GM23338 (cell line): ENCODE data around the gene CACHD1. TPM values are rescaled to one million over a fixed set of nuclear protein-coding genes. Genes with fewer than 3 reads are reported as not detected.

Experiments
- ATAC-seq: fragments of 200-7000 bp; cut with Tn5 transposase; 3 replicates; pipeline ENCODE4 v1.9.1; 2020
- DNase-seq: peaks from one replicate; pipeline ENCODE4 v3.0.0-alpha.2; 2015; ENCODE audit warnings: low spot score
- H2AFZ ChIP-seq: fragments of 200-600 bp; sonication (generic); 2 replicates; pipeline ENCODE4 v1.8.0; 2016; ENCODE audit warnings: antibody characterized with exemption, mild to moderate bottlenecking, moderate library complexity
- H3F3A ChIP-seq: fragments of 200-600 bp; sonication (generic); replicated peaks from 2 replicates; pipeline ENCODE4 v1.8.0; 2017; ENCODE audit warnings: antibody characterized with exemption, mixed run types, low read depth
- H3K27ac ChIP-seq: fragments of 200-600 bp; sonication (generic); 2 replicates; pipeline ENCODE4 v1.6.1; 2016; ENCODE audit warnings: low read depth
- H3K27me3 ChIP-seq: fragments of 200-600 bp; sonication (generic); 2 replicates; pipeline ENCODE4 v1.8.0; 2016; ENCODE audit warnings: mild to moderate bottlenecking, mixed run types, moderate library complexity; ENCODE audit not compliant: insufficient read depth
- H3K36me3 ChIP-seq: fragments of 200-600 bp; sonication (generic); 2 replicates; pipeline ENCODE4 v1.8.0; 2016; ENCODE audit warnings: mild to moderate bottlenecking; ENCODE audit not compliant: insufficient read depth
- H3K4me1 ChIP-seq: fragments of 200-600 bp; sonication (generic); 2 replicates; pipeline ENCODE4 v1.8.0; 2016; ENCODE audit warnings: mild to moderate bottlenecking, moderate library complexity; ENCODE audit not compliant: insufficient read depth
- H3K4me2 ChIP-seq: fragments of 200-600 bp; sonication (generic); 2 replicates; pipeline ENCODE4 v1.7.1; 2017; ENCODE audit warnings: mixed run types
- H3K4me3 ChIP-seq: fragments of 200-600 bp; sonication (generic); 2 replicates; pipeline ENCODE4 v1.6.1; 2016; ENCODE audit warnings: mixed run types
- H3K79me2 ChIP-seq: fragments of 200-600 bp; sonication (generic); replicated peaks from 2 replicates; pipeline ENCODE4 v1.8.0; 2017; ENCODE audit warnings: mild to moderate bottlenecking; ENCODE audit not compliant: insufficient read depth
- H3K9me2 ChIP-seq: fragments of 200-600 bp; sonication (generic); 2 replicates; pipeline ENCODE4 v1.8.0; 2017; ENCODE audit not compliant: insufficient read depth
- H4K20me1 ChIP-seq: fragments of 200-600 bp; sonication (generic); replicated peaks from 2 replicates; pipeline ENCODE4 v1.8.0; 2017; ENCODE audit warnings: mild to moderate bottlenecking; ENCODE audit not compliant: insufficient read depth
- H3K27ac Mint-ChIP-seq: 2 replicates; pipeline ENCODE4 v1.8.0; 2020; ENCODE audit warnings: inconsistent platforms, mild to moderate bottlenecking, moderate library complexity, mixed read lengths
- H3K27me3 Mint-ChIP-seq: 3 replicates; pipeline ENCODE4 v1.8.0; 2022; ENCODE audit warnings: low read depth, mild to moderate bottlenecking, moderate library complexity, mixed read lengths, inconsistent platforms; ENCODE audit not compliant: insufficient read depth, poor library complexity
- H3K36me3 Mint-ChIP-seq: 3 replicates; pipeline ENCODE4 v1.8.0; 2021; ENCODE audit warnings: low read depth, mild to moderate bottlenecking, inconsistent platforms, moderate library complexity, mixed read lengths
- H3K4me1 Mint-ChIP-seq: 3 replicates; pipeline ENCODE4 v1.8.0; 2020; ENCODE audit warnings: mild to moderate bottlenecking, inconsistent platforms, mixed read lengths
- H3K4me3 Mint-ChIP-seq: 3 replicates; pipeline ENCODE4 v1.8.0; 2021; ENCODE audit warnings: moderate library complexity, mild to moderate bottlenecking, inconsistent platforms, mixed read lengths
- H3K9me3 Mint-ChIP-seq: 3 replicates; pipeline ENCODE4 v1.8.0; 2020; ENCODE audit warnings: moderate library complexity, mild to moderate bottlenecking, inconsistent platforms, mixed read lengths
- CREB1 ChIP-seq: fragments of 250-450 bp; sonication (Bioruptor Pico); IDR thresholded peaks from 2 replicates; pipeline ENCODE4 v1.5.0; 2020; ENCODE audit warnings: low read depth, mild to moderate bottlenecking, moderate library complexity
- CTCF ChIP-seq, 2 experiments: fragments of 200-600 bp in 1 of 2; sonication (generic) in 1 of 2; conservative IDR thresholded peaks; 2 replicates each; pipeline versions ENCODE4 v1.5.1 to v1.6.1; 2016 to 2017; ENCODE audit warnings: antibody characterized with exemption in 2 of 2, low read depth in 2 of 2, mild to moderate bottlenecking in 2 of 2, moderate library complexity in 1 of 2
- EZH2 ChIP-seq: fragments of 200-600 bp; sonication (generic); IDR thresholded peaks from one replicate; pipeline ENCODE4 v1.8.0; 2017; ENCODE audit warnings: antibody characterized with exemption, mild to moderate bottlenecking, low read depth; ENCODE audit not compliant: unreplicated experiment
- EZH2phosphoT487 ChIP-seq: fragments of 200-600 bp; sonication (generic); IDR thresholded peaks from one replicate; pipeline ENCODE4 v1.8.1; 2018; ENCODE audit warnings: antibody characterized with exemption; ENCODE audit not compliant: unreplicated experiment
- NANOG ChIP-seq: IDR thresholded peaks from 2 replicates; pipeline ENCODE4 v1.6.1; 2016; ENCODE audit warnings: antibody characterized with exemption, borderline replicate concordance
- POLR2AphosphoS5 ChIP-seq: IDR thresholded peaks from 2 replicates; pipeline ENCODE4 v1.6.1; 2016; ENCODE audit warnings: antibody characterized with exemption, low read depth
- REST ChIP-seq: IDR thresholded peaks from one replicate; pipeline ENCODE4 v1.6.1; 2018; ENCODE audit warnings: antibody characterized with exemption; ENCODE audit not compliant: unreplicated experiment
- STAT1 ChIP-seq: IDR thresholded peaks from one replicate; pipeline ENCODE4 v1.6.1; 2016; ENCODE audit warnings: antibody characterized with exemption; ENCODE audit not compliant: unreplicated experiment
- ZNF114 ChIP-seq: fragments of 250-450 bp; sonication (Bioruptor Pico); IDR thresholded peaks from 2 replicates; pipeline ENCODE4 v1.5.0; 2020; ENCODE audit warnings: mild to moderate bottlenecking, moderate library complexity
- ZNF331 ChIP-seq: fragments of 250-450 bp; sonication (Bioruptor Pico); IDR thresholded peaks from 2 replicates; pipeline ENCODE4 v1.5.0; 2020; ENCODE audit warnings: low read depth, mild to moderate bottlenecking, moderate library complexity
- ZNF462 ChIP-seq: fragments of 250-450 bp; sonication (Bioruptor Pico); IDR thresholded peaks from 2 replicates; pipeline ENCODE4 v1.5.0; 2020; ENCODE audit warnings: mild to moderate bottlenecking, moderate library complexity
- polyA plus RNA-seq: library from polyadenylated mRNA; unstranded; fragments of >200 nt; fragmentation: Nextera tagmentation; extraction: Ambion mirVana; gene quantifications from 2 replicates; pipeline ENCODE4 v1.2.1, GENCODE V29; 2016
- total RNA-seq: library from RNA; depleted of rRNA; stranded (reverse); fragments of >200 nt; shearing (Covaris generic); gene quantifications from 2 replicates; pipeline ENCODE4 v1.2.3, GENCODE V29; 2014

CACHD1 gene
- total and polyA plus RNA-seq, 2 experiments from 2014 or later, result 12.6 to 43.7 TPM

- TF ChIP-seq ZNF462 (CRISPR knock-in tag), result no peak
Measured at GRCh38 chr1:64699327-64699726, 229.4 kb downstream of the CACHD1 start (continued).

- Mint-ChIP-seq H3K9me3 (no peaks in the 10 kb centered on the region; the same call in 2 of the 3 replicates), H3K27me3 (peaks cover 6% of the 10 kb centered on the region), H3K4me3 (no peak overlapping the region), H3K27ac (no peak overlapping the region; the same call in 1 of the 2 replicates), H3K36me3 (no peaks in the 10 kb centered on the region), H3K4me1 (peaks cover 9% of the 10 kb centered on the region)
- H4K20me1 ChIP-seq, result no peaks in the 10 kb centered on the region
- H3K36me3 ChIP-seq, result no peaks in the 10 kb centered on the region
- ATAC-seq (peak; percentile 20), DNase-seq (peak; percentile 24)
- H3K4me1 ChIP-seq, result no peaks in the 10 kb centered on the region
- H3K4me3 ChIP-seq, result no peak overlapping the region
- H3K27ac ChIP-seq, result no peak overlapping the region
- no peak overlapping the region for H3K4me2 ChIP-seq
- H3K79me2 ChIP-seq, result no peaks in the 10 kb centered on the region
- no peaks in the 10 kb centered on the region for H3K9me2 ChIP-seq
- no peak overlapping the region for H2AFZ ChIP-seq
- no peaks in the 10 kb centered on the region for H3F3A ChIP-seq
- H3K27me3 ChIP-seq, result no peaks in the 10 kb centered on the region
- no peak for TF ChIP-seq EZH2
- TF ChIP-seq POLR2AphosphoS5, result no peak
- no peak for TF ChIP-seq CTCF (conservative IDR thresholded peaks at IDR 0.05; ENCODE audit: low read depth in 2 of 2)
- no peak for TF ChIP-seq ZNF331 (CRISPR knock-in tag)
- no peak for TF ChIP-seq CREB1 (CRISPR knock-in tag)
- no peak for TF ChIP-seq ZNF114
- no peak for TF ChIP-seq STAT1
- no peak for TF ChIP-seq NANOG
- no peak for TF ChIP-seq EZH2phosphoT487
- TF ChIP-seq REST, result no peak
Measured at GRCh38 chr1:64701071-64701470, 231.1 kb downstream of the CACHD1 start.
